Right ventricle myocardium superior (tissue), 1 donor: ENCODE results near the gene CACUL1. TPM values are rescaled to one million over a fixed set of nuclear protein-coding genes. Genes with fewer than 3 reads are reported as not detected.
"Not testable (repeated sequence)": the region's sequence is repeated elsewhere in the genome, so short reads cannot be mapped to it uniquely, and the experiment has no call there.

Experiments used
- ATAC-seq: fragments of 200-7000 bp; cut with Tn5 transposase; one replicate; pipeline ENCODE4 v1.9.1; 2020; ENCODE audit warnings: mild to moderate bottlenecking; ENCODE audit not compliant: poor library complexity
- DNase-seq: peaks from one replicate; pipeline ENCODE4 v3.0.0-alpha.2; 2020
- intact Hi-C: fragments of 100-400 bp; cut with DNase I; formaldehyde crosslinking; loops from one replicate; pipeline ENCODE4 v1.11.2; 2022
- total RNA-seq: library from RNA; stranded (reverse); fragmentation: NEBNext Ultra II Directional; extraction: Animal tissue kit (Norgen Biotek cat#: 25700); gene quantifications from one replicate; pipeline ENCODE4 v1.2.1, GENCODE V29; 2021
- donor health status: DM: no; HTN: yes; CAD: no; lungs with severe emphysema.

Gene CACUL1
- total RNA-seq, 1 donor from 2014 or later, result 21.4 TPM

GRCh38 chr10:118773041-118773440, 18.3 kb upstream of the CACUL1 start:
- intact Hi-C loops, result no loop called here
- no peak for ATAC-seq
- DNase-seq, result no peak

- intact Hi-C loops, result no loop called here
- no peak for ATAC-seq
- no peak for DNase-seq
Observed at GRCh38 chr10:118771976-118772375, 17.2 kb upstream of the CACUL1 start.

GRCh38 chr10:118769898-118770600, 15.3 kb upstream of the CACUL1 start:
- no peak for DNase-seq
- intact Hi-C loops, result no loop called here
- no peak for ATAC-seq

DNA sequence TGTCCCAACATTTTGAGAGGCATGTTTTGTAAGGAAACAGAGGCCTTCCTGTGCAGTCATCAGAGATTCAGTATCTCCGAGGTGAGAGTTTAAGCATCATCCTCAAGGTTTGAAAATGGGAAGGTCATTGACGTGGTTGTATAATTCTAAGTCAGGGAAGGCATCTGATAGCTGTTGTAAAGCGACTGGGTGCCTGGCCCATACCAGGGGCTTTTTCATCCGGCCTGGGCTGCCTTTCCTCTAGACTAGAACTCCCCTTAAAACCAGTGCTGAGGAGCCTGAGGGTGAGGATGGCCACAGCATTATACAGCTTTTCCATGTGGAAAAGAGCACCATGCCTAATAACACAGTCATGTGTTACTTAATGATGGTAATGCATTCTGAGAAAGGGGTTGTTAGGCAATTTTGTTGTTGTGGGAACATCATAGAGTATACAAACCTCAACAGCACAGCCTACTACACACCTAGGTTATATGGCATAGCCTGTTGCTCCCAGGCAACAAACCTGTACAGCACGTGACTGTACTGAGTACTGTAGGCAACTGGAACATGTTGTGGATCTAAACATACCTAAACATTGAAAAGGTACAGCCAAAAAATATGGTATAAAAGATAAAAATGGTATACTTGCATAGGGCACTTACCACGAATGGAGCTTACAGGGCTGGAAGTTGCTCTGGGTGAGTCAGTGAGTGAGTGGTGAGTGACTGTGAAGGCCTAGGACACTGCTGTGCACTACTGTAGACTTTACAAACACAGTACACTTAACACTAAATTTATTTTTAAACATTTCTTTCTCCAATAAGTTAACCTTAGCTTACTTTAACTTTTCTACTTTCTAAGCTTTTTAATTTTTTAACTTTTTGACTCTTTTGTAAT, 13.5 kb upstream of the CACUL1 start:
- intact Hi-C loops, result no loop called here
- no peak for DNase-seq
- ATAC-seq, result no peak

DNA sequence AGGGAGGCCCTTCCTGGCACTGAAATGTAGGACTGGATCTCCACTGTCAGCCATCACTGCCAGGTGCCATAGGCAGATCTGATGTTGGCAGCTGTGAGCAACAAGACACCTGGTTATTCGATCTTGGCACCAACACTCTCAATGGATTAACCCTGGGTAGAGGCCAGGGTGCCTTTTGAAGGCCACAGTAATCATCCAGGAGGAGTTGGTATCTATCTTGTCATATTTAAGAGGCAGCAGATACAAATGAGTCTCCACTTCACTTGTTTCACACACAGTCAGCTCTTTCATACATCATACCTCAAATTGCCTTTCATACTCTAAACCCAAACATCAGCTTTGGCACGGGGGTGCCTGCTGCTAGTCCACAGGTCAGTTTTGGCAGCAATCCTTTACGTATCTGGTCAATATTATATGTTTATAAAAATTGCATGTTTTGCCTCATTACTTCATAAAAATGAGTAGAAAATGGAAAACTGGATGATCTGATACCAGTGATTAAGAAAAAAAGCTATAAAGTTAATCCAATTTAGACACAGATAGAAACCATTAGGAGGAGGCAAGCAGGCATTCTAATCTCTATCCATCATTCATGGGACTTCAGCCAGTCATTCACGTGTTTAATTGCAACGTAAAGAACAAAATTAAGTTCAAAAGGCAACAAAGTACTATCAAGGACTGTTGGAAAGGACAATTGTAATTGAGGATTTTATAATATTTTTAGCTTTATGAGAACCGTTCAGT, 12.7 kb upstream of the CACUL1 start:
- DNase-seq (no peak), ATAC-seq (no peak)
- intact Hi-C loops, result no loop called here

- ATAC-seq (no peak), DNase-seq (no peak)
- intact Hi-C loops, result no loop called here
Observed at GRCh38 chr10:118764195-118764594, 9.4 kb upstream of the CACUL1 start.

GRCh38 chr10:118763202-118763988, 8.6 kb upstream of the CACUL1 start:
- intact Hi-C loops, result no loop called here
- DNase-seq, result no peak
- no peak for ATAC-seq

DNA sequence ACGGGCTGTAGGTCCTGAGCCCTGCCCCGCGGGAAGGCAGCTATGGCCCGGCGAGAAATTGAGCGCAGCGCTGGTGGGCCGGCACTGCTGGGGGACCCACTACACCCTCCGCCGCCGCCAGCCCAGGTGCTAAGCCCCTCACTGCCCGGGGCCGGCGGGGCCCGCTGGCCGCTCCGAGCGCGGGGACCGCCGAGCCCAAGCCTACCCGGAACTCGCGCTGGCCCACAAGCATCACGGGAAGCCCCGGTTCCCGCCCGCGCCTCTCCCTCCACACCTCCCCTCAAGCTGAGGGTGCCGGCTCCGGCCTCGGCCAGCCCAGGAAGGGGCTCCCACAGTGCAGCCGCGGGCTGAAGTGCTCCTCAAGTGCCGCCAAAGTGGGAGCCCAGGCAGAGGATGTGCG, 5.5 kb upstream of the CACUL1 start:
- ATAC-seq (no peak), DNase-seq (no peak)
- intact Hi-C loops, result no loop called here

DNA sequence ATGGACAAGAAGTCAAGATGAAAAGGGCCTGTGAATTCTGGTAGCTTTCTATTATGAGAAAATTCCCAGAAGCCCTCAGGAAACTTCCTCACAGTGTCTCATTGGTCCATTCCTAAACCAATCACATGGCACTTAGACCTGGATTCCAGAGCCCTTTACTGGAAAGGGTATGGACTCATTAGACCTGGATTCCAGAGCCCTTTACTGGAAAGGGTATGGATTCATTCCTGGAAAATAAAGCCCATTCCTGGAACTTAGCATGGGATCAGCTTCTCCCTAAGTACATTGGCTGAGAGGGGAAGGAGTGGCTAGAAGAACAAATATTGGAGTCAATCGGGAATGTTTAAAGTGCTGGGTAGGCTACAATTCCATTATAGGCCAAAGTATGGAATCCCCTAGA, 3.7 kb upstream of the CACUL1 start:
- intact Hi-C loops, result no loop called here
- ATAC-seq (no peak), DNase-seq (no peak)

- intact Hi-C loops, result no loop called here
- DNase-seq, result peak; percentile 52
- no peak for ATAC-seq
Observed at GRCh38 chr10:118754229-118754555, 578 bp downstream of the CACUL1 start.

GRCh38 chr10:118753331-118754228, 1.2 kb downstream of the CACUL1 start:
- ATAC-seq (peak; percentile 9), DNase-seq (no peak)
- intact Hi-C loops, result no loop called here

DNA sequence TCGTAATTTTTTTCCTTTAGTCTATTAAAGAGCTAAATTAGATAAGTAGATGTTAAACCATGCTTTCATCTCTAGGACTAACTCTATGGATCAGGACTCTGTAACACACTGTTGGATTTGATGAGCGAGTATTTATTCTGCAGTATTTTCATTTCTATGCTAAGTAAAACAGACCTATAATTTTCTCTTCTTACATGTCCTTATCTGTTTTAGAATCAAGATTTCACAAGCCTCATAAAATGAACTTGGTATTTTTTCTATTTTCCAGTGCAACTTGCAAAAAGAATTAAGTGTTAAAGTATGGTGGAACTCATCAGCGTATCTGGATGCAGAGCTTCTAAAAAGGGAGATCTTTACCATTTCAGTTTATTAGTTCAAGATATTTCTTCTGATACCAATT, 2.4 kb downstream of the CACUL1 start:
- intact Hi-C loops, result no loop called here
- ATAC-seq, result no peak

DNA sequence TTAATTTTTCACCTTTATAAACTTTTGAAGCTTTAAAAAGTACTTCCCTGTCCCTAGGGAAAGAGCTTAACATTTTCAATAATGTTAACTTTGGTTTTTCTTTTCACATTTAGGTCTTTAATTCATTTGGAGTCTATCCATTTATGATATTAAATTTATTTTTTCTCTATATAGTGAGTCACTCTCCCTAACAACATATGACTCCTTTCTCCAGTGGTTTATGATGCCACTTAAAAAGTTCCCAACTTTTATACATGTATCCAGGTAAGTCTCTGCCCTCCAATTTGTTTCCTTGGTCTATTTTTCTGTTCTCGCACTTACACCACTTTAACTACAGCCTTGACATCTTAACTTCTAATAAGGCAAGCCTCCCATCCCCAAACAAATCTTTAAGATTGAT, 3.5 kb downstream of the CACUL1 start:
- intact Hi-C loops, result no loop called here
- ATAC-seq, result no peak
- DNase-seq, result no peak

More for the DNA sequence above, 2.4 kb downstream of the CACUL1 start:
- no peak for DNase-seq

- intact Hi-C loops, result no loop called here
- DNase-seq (no peak), ATAC-seq (peak; percentile 13)
Observed at GRCh38 chr10:118748041-118748440, 6.7 kb downstream of the CACUL1 start.

GRCh38 chr10:118746246-118746645, 8.5 kb downstream of the CACUL1 start:
- ATAC-seq (no peak), DNase-seq (no peak)
- intact Hi-C loops, result no loop called here

- ATAC-seq (no peak), DNase-seq (no peak)
- intact Hi-C loops, result no loop called here
Observed at GRCh38 chr10:118745056-118745455, 9.7 kb downstream of the CACUL1 start.

DNA sequence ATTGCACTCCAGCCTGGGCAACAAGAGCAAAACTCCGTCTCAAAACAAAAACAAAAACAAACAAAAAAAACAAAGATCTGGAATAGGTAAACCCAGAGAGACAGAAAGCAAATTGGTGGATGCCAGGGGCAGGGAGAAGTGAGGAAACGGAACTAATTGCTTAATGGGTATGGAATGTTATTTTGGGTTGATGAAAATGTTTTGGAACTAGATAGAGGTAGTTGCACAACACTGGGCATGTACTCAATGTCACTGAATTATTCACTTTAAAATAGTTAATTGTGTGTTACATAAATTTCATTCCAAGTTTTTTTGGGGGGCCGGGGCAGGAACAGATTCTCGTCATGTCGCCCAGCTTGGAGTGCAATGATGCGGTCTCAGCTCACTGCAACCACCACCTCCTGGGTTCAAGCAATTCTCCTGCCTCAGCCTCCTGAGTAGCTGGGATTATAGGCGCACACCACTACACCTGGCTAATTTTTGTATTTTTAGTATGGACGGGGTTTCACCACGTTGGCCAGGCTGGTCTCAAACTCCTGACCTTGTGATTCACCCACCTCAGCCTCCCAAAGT, 10.3 kb downstream of the CACUL1 start:
- intact Hi-C loops, DNase-seq: not testable (repeated sequence)
- ATAC-seq, result peak; percentile 73

GRCh38 chr10:118742782-118743181, 12.0 kb downstream of the CACUL1 start:
- intact Hi-C loops, result no loop called here
- DNase-seq (no peak), ATAC-seq (no peak)
